ENCODE data around the gene HTR7. TPM values are rescaled to one million over a fixed set of nuclear protein-coding genes. Genes with fewer than 3 reads are reported as not detected.
"Not testable (repeated sequence)": the region's sequence is repeated elsewhere in the genome, so short reads cannot be mapped to it uniquely, and the experiment has no call there.

Gene HTR7
- total RNA-seq, 5 donors from 2014 or later (not counting 1 experiment from before 2014, with no cell fraction given): 0.07 TPM; not detected in 4

DNA sequence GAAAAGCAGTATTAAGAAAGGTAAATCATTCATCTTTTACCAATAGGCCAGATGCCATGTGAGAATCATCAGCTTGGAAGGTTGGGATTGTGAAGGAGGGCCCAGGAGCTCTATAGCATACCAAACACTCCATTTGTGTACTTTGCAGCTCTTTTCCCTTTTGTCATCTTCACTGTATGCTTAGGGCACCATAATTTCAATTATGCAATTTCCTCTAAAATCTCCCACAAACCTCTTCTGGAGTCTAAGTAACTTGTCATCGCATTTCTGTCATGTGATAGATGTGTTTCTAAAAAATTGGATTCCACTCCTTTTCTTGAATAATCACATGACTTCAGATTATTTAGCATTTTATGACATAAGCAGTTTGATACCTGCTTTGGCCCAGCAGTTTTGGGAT is 31.8 kb upstream of the HTR7 start:
- Histone ChIP-seq H3K4me3 (ENCODE audit: control insufficient read depth in 1 of 2, extremely low read depth in 1 of 2, low read length in 1 of 2) (no peak overlapping the region), H3K27ac (ENCODE audit: low read length) (no peak overlapping the region), H3K36me3 (ENCODE audit: control insufficient read depth in 2 of 2, extremely low read depth in 1 of 2, insufficient read depth in 1 of 2, low read length in 1 of 2) (peaks cover 11 to 79% of the 10 kb centered on the region in 2 donors), H3K4me1 (ENCODE audit: control insufficient read depth in 1 of 2, extremely low read depth in 1 of 2, insufficient read depth in 2 of 2, low read length in 2 of 2) (no peaks in the 10 kb centered on the region), H3K27me3 (replicated peaks in 1 of 2; ENCODE audit: control insufficient read depth in 2 of 2, extremely low read depth in 1 of 2, insufficient read depth in 2 of 2, low read length in 1 of 2) (no peaks in the 10 kb centered on the region), H3K9me3 (no peaks in the 10 kb centered on the region)
- H3K9me3 Mint-ChIP-seq: no peaks in the 10 kb centered on the region
- ATAC-seq (replicated peaks in 1 of 4) (no peak), DNase-seq (no peak)
- no peak overlapping the region for H3K27ac Mint-ChIP-seq
- H3K27me3 Mint-ChIP-seq: no peaks in the 10 kb centered on the region
- no peak overlapping the region for H3K4me3 Mint-ChIP-seq
- peaks cover 72% of the 10 kb centered on the region for H3K36me3 Mint-ChIP-seq
- peaks cover 6 to 26% (median 25%) of the 10 kb centered on the region in 3 donors for H3K4me1 Mint-ChIP-seq
- POLR2A ChIA-PET: interaction anchor here (0.7 to 1.0 kb wide), 2 partner anchors 8 to 92 kb away, joined by 3 to 7 read pairs; no protein-coding TSS in a partner anchor
- CTCF ChIA-PET: interaction anchor here (0.7 to 1.4 kb wide), 4 partner anchors 10 to 377 kb away, joined by 3 to 7 read pairs (median 4); no protein-coding TSS in a partner anchor
- WGBS (ENCODE audit: insufficient coverage): no CpG with 5 or more reads among the region's 1 CpG

DNA sequence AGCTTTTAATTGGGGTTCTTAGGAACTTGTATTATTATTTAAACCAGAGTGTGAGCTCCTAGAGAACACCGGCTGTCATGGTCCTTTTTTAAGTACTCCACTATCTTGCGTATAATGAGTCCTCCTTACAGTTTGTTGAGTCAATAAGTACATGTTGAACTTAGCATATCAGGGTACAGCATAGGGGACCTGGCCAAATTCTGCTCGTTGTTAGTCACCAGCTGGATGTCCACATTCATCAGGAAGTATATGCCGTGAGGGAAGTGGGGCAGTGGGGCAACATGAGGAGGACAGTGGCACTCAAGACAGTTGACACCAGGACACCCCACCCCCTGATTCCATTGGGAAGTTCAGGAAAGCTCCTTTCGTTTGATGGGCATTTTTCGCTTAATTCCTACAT is 30.5 kb upstream of the HTR7 start:
- H3K27ac ChIP-seq (ENCODE audit: low read length): no peak overlapping the region
- H3K4me3 ChIP-seq (ENCODE audit: control insufficient read depth in 1 of 2, extremely low read depth in 1 of 2, low read length in 1 of 2): no peak overlapping the region
- Mint-ChIP-seq H3K4me1 (peaks cover 6 to 26% (median 17%) of the 10 kb centered on the region in 3 donors), H3K27ac (no peak overlapping the region), H3K9me3 (no peaks in the 10 kb centered on the region), H3K4me3 (no peak overlapping the region), H3K36me3 (peaks cover 66% of the 10 kb centered on the region), H3K27me3 (no peaks in the 10 kb centered on the region)
- ChIA-PET POLR2A (interaction anchor here in 1 of 2 donors (0.5 kb wide), 1 partner anchor 363 kb away, joined by 6 read pairs; no protein-coding TSS in a partner anchor), CTCF (interaction anchor here in 1 of 2 donors (0.7 to 1.0 kb wide), 2 partner anchors 9 to 505 kb away, joined by 3 read pairs; no protein-coding TSS in a partner anchor)
- ATAC-seq (replicated peaks in 1 of 4): no peak
- no peak for DNase-seq
- no peaks in the 10 kb centered on the region for H3K4me1 ChIP-seq (ENCODE audit: control insufficient read depth in 1 of 2, extremely low read depth in 1 of 2, insufficient read depth in 2 of 2, low read length in 2 of 2)
- H3K36me3 ChIP-seq (ENCODE audit: control insufficient read depth in 2 of 2, extremely low read depth in 1 of 2, insufficient read depth in 1 of 2, low read length in 1 of 2): peaks cover 13 to 77% of the 10 kb centered on the region in 2 donors
- no CpG with 5 or more reads among the region's 6 CpGs for WGBS (ENCODE audit: insufficient coverage)
- H3K9me3 ChIP-seq: no peaks in the 10 kb centered on the region
- H3K27me3 ChIP-seq (replicated peaks in 1 of 2; ENCODE audit: control insufficient read depth in 2 of 2, extremely low read depth in 1 of 2, insufficient read depth in 2 of 2, low read length in 1 of 2): no peaks in the 10 kb centered on the region

DNA sequence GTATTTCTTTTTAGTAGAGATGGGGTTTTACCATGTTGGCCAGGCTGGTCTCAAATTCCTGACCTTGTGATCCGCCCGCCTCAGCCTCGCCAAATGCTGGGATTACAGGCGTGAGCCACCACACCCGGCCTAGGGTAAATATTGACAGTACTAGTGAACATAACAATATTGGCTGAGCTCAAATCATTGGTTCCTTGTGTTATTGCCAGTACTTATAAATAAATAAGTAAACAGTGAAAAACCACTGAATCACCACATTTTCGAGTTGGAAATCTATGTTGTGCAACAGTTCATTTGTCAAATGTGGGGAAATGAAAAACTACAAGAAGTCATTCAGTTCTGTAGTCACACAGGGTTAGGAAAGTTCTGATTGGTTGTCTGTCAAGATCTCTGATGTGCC is 29.7 kb upstream of the HTR7 start:
- peaks cover 62% of the 10 kb centered on the region for H3K36me3 Mint-ChIP-seq
- H3K36me3 ChIP-seq (ENCODE audit: control insufficient read depth in 2 of 2, extremely low read depth in 1 of 2, insufficient read depth in 1 of 2, low read length in 1 of 2): peaks cover 11 to 76% of the 10 kb centered on the region in 2 donors

DNA sequence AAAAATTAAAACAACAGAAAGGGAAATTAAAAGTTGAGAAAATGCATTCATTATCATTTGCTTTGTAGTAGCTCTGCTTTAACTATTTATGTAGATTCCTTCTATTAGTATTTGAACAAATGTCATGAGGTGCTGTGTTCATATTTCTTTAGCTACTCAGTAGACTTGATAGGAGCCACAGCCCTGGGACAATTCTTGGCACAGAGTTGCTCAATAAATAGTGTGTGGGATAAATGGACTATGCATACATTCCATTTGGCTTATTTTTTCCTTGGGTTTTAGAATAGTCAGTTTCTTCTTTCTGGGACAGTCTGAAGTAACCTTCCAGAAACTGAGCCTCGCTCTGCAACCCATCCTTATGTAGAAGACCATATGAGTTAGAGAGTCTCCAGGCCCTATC is 27.3 kb upstream of the HTR7 start:
- no peak overlapping the region for H3K4me3 Mint-ChIP-seq
- no peak overlapping the region for H3K27ac Mint-ChIP-seq
- no peak for DNase-seq
- no peaks in the 10 kb centered on the region for H3K9me3 Mint-ChIP-seq
- H3K27me3 Mint-ChIP-seq: no peaks in the 10 kb centered on the region
- CTCF ChIA-PET: interaction anchor here (0.9 to 1.5 kb wide), 3 partner anchors 20 to 366 kb away, joined by 3 to 5 read pairs (median 3); no protein-coding TSS in a partner anchor
- POLR2A ChIA-PET: interaction anchor here in 1 of 2 donors (0.6 kb wide), 2 partner anchors 111 to 280 kb away, joined by 3 read pairs; no protein-coding TSS in a partner anchor
- peaks cover 0 to 14% (median 2%) of the 10 kb centered on the region in 3 donors for H3K4me1 Mint-ChIP-seq
- peaks cover 54% of the 10 kb centered on the region for H3K36me3 Mint-ChIP-seq
- Histone ChIP-seq H3K9me3 (no peaks in the 10 kb centered on the region), H3K4me3 (ENCODE audit: control insufficient read depth in 1 of 2, extremely low read depth in 1 of 2, low read length in 1 of 2) (no peak overlapping the region), H3K36me3 (ENCODE audit: control insufficient read depth in 2 of 2, extremely low read depth in 1 of 2, insufficient read depth in 1 of 2, low read length in 1 of 2) (peaks cover 11 to 75% of the 10 kb centered on the region in 2 donors), H3K27ac (ENCODE audit: low read length) (no peak overlapping the region), H3K27me3 (replicated peaks in 1 of 2; ENCODE audit: control insufficient read depth in 2 of 2, extremely low read depth in 1 of 2, insufficient read depth in 2 of 2, low read length in 1 of 2) (no peaks in the 10 kb centered on the region), H3K4me1 (ENCODE audit: control insufficient read depth in 1 of 2, extremely low read depth in 1 of 2, insufficient read depth in 2 of 2, low read length in 2 of 2) (no peaks in the 10 kb centered on the region)
- no peak for ATAC-seq (replicated peaks in 1 of 4)
- WGBS (ENCODE audit: insufficient coverage): no CpG with 5 or more reads among the region's 1 CpG

More for the DNA sequence above, 29.7 kb upstream of the HTR7 start:
- H3K9me3 Mint-ChIP-seq: no peaks in the 10 kb centered on the region
- H3K27me3 ChIP-seq (replicated peaks in 1 of 2; ENCODE audit: control insufficient read depth in 2 of 2, extremely low read depth in 1 of 2, insufficient read depth in 2 of 2, low read length in 1 of 2): no peaks in the 10 kb centered on the region
- no peaks in the 10 kb centered on the region for H3K27me3 Mint-ChIP-seq
- POLR2A ChIA-PET: no interaction called here
- no peak for ATAC-seq (replicated peaks in 1 of 4)
- peaks cover 6 to 23% (median 16%) of the 10 kb centered on the region in 3 donors for H3K4me1 Mint-ChIP-seq
- H3K4me3 ChIP-seq (ENCODE audit: control insufficient read depth in 1 of 2, extremely low read depth in 1 of 2, low read length in 1 of 2): no peak overlapping the region
- H3K9me3 ChIP-seq: no peaks in the 10 kb centered on the region
- H3K27ac Mint-ChIP-seq: no peak overlapping the region
- no CpG with 5 or more reads among the region's 6 CpGs for WGBS (ENCODE audit: insufficient coverage)
- no peak overlapping the region for H3K27ac ChIP-seq (ENCODE audit: low read length)
- no peak overlapping the region for H3K4me3 Mint-ChIP-seq
- DNase-seq: no peak
- CTCF ChIA-PET: interaction anchor here in 1 of 2 donors (0.9 to 1.0 kb wide), 2 partner anchors 10 to 363 kb away, joined by 3 read pairs; no protein-coding TSS in a partner anchor
- no peaks in the 10 kb centered on the region for H3K4me1 ChIP-seq (ENCODE audit: control insufficient read depth in 1 of 2, extremely low read depth in 1 of 2, insufficient read depth in 2 of 2, low read length in 2 of 2)

DNA sequence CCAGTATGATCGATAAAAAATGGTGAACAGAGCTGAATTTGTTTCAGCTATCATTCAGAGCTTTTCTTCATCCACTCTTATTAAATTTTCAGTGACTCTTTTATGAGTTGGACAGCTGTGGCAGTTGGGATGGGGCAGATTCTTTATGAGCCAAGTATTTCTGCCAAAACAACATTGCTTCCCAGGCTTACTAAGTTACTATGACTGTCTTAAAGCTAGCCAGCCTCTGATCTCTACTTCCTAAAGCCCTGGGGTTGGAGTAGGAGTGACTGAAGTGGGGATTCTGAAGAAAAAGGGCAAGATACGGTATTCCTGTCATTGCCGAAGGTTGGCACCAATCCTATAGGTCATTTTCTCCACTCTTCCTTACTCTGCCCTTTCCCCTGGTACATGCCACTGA is 26.6 kb upstream of the HTR7 start:
- no peaks in the 10 kb centered on the region for H3K4me1 ChIP-seq (ENCODE audit: control insufficient read depth in 1 of 2, extremely low read depth in 1 of 2, insufficient read depth in 2 of 2, low read length in 2 of 2)
- no peak overlapping the region for H3K27ac ChIP-seq (ENCODE audit: low read length)
- peaks cover 51% of the 10 kb centered on the region for H3K36me3 Mint-ChIP-seq

DNA sequence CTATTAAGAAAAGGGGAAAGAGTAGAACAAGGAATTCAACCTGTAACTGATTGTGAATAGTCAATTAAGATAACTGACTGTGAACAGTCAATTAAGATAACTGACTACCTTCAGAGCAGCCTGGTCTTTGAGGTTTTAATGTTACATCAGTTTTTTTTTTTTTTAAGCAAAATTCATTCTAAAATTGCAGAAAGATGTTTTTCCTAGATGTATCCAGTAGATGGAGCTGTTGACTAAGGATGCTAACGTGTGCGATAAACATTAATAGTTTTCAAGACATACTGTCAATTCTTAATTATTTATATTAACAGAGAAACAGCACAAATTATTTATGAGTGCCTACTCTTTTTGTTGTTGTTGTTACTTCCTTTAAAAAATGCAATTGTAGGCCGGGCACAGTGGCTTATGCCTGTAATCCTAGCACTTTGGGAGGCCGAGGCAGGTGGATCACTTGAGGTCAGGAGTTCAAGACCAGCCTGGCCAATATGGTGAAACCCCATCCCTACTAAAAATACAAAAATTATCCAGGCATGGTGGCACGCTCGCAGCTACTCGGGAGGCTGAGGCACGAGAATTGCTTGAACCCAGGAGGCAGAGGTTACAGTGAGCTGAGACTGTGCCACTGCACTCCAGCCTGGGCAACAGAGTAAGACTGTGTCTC is 22.4 kb upstream of the HTR7 start:
- H3K4me1 ChIP-seq (ENCODE audit: control insufficient read depth in 1 of 2, extremely low read depth in 1 of 2, insufficient read depth in 2 of 2, low read length in 2 of 2); H3K27ac Mint-ChIP-seq; H3K27ac ChIP-seq (ENCODE audit: low read length); H3K4me3 Mint-ChIP-seq; H3K9me3 ChIP-seq; H3K4me1 Mint-ChIP-seq; H3K27me3 ChIP-seq (replicated peaks in 1 of 2; ENCODE audit: control insufficient read depth in 2 of 2, extremely low read depth in 1 of 2, insufficient read depth in 2 of 2, low read length in 1 of 2); H3K9me3 Mint-ChIP-seq; H3K4me3 ChIP-seq (ENCODE audit: control insufficient read depth in 1 of 2, extremely low read depth in 1 of 2, low read length in 1 of 2); H3K27me3 Mint-ChIP-seq: not testable (repeated sequence)
- ATAC-seq (replicated peaks in 1 of 4): peak in 3 of 4 experiments; percentile 43 to 52 (median 44)
- POLR2A ChIA-PET: interaction anchor here (0.6 to 0.8 kb wide), 4 partner anchors 18 to 1032 kb away, joined by 3 to 4 read pairs (median 4); no protein-coding TSS in a partner anchor
- peaks cover 48% of the 10 kb centered on the region for H3K36me3 Mint-ChIP-seq
- CTCF ChIA-PET: interaction anchor here (0.6 to 2.2 kb wide), 27 partner anchors 8 to 1721 kb away, joined by 3 to 21 read pairs (median 3); partner anchors contain the start of gene RPP30 (in 1 of the 2)
- peak in 1 of 35 experiments; percentile 67 for DNase-seq
- no CpG with 5 or more reads among the region's 8 CpGs for WGBS (ENCODE audit: insufficient coverage)
- H3K36me3 ChIP-seq (ENCODE audit: control insufficient read depth in 2 of 2, extremely low read depth in 1 of 2, insufficient read depth in 1 of 2, low read length in 1 of 2): peaks cover 3 to 67% of the 10 kb centered on the region in 2 donors

More for the DNA sequence above, 26.6 kb upstream of the HTR7 start:
- Histone ChIP-seq H3K36me3 (ENCODE audit: control insufficient read depth in 2 of 2, extremely low read depth in 1 of 2, insufficient read depth in 1 of 2, low read length in 1 of 2) (peaks cover 11 to 72% of the 10 kb centered on the region in 2 donors), H3K9me3 (no peaks in the 10 kb centered on the region), H3K27me3 (replicated peaks in 1 of 2; ENCODE audit: control insufficient read depth in 2 of 2, extremely low read depth in 1 of 2, insufficient read depth in 2 of 2, low read length in 1 of 2) (no peaks in the 10 kb centered on the region), H3K4me3 (ENCODE audit: control insufficient read depth in 1 of 2, extremely low read depth in 1 of 2, low read length in 1 of 2) (no peak overlapping the region)
- H3K27me3 Mint-ChIP-seq: no peaks in the 10 kb centered on the region
- CTCF ChIA-PET: interaction anchor here (0.9 to 1.5 kb wide), 3 partner anchors 9 to 26 kb away, joined by 3 to 5 read pairs (median 3); no protein-coding TSS in a partner anchor
- POLR2A ChIA-PET: no interaction called here
- no peak overlapping the region for H3K4me3 Mint-ChIP-seq
- H3K9me3 Mint-ChIP-seq: no peaks in the 10 kb centered on the region
- DNase-seq (no peak), ATAC-seq (replicated peaks in 1 of 4) (no peak)
- no peak overlapping the region for H3K27ac Mint-ChIP-seq
- peaks cover 2 to 14% (median 2%) of the 10 kb centered on the region in 3 donors for H3K4me1 Mint-ChIP-seq
- no CpG with 5 or more reads among the region's 3 CpGs for WGBS (ENCODE audit: insufficient coverage)

Data from T-cell (primary cell).